ENCODE data around the gene NRXN3. TPM values are rescaled to one million over a fixed set of nuclear protein-coding genes. Genes with fewer than 3 reads are reported as not detected.

NRXN3 gene
- total RNA-seq, 1 experiment from 2014 or later, result not detected

DNA sequence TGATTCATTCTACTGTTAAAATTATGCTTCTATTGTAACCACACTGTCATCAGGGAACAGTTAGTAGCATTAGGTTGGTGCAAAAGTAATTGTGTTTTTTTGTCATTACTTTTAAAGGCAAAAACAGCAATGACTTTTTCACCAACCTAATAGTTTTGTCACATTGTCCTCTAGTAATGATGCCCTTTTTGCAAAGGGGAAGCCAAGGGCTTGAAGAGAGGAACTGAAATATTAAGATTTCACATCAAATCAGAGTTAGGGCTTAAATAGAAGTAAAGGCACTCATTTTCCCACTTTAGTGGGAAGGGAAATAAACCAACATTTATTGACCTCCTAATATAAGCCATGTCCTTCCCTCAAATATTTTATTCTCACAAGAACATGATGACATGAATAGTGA is 273.7 kb downstream of the NRXN3 start:
- CTCF ChIA-PET, result no interaction called here

DNA sequence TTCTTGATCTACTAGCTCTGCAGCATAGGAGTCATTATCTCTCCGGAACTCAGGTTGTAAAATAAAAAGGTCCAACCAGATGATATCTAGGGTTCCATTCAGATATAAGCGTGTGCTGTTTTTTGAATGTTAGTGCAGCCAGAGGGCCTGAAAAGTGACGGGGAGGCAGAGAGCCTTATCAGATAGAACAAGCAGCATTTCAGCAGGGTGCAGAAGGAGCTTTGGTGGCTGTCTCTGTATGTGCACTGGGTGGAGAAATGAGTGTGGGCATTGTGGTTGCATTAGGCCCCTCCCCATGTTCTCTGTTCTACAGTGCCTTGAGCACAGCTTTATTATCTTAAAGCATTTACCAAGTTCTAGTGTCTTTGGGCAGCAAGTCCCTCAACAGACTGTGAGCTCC is 275.1 kb downstream of the NRXN3 start:
- ChIA-PET CTCF (no interaction called here), RAD21 (ENCODE audit: low non-redundant PET in 1 of 2, low total read pairs in 2 of 2, uncharacterized antibody in 2 of 2, unreplicated experiment in 2 of 2) (no interaction called here), POLR2A (no interaction called here)
- H3K27ac ChIP-seq (ENCODE audit: low read depth, low read length), result no peak overlapping the region
- no peak for DNase-seq (ENCODE audit: low read depth, low spot score)
- no TSS peak for BruUV-seq (replicated peaks)
- H3K9me2 ChIP-seq (ENCODE audit: insufficient read depth), result no peaks in the 10 kb centered on the region
- H3K4me1 ChIP-seq (ENCODE audit: control insufficient read depth in 1 of 2, insufficient read depth in 2 of 2, low read length in 2 of 2), result no peaks in the 10 kb centered on the region
- H4K20me1 ChIP-seq (ENCODE audit: insufficient read depth), result no peaks in the 10 kb centered on the region
- H3K4me2 ChIP-seq (ENCODE audit: low read length), result no peak overlapping the region
- no peak for ATAC-seq
- no peaks in the 10 kb centered on the region for H3K36me3 ChIP-seq (ENCODE audit: control insufficient read depth in 1 of 2, insufficient read depth in 2 of 2, low read length in 2 of 2)
- H3K9ac ChIP-seq (ENCODE audit: low read length), result no peak overlapping the region
- H3K4me3 ChIP-seq (replicated peaks in 1 of 2; ENCODE audit: low read depth in 1 of 2, low read length in 2 of 2), result no peak overlapping the region
- intact Hi-C loops (cut with micrococcal nuclease), result loop anchor here (5.0 kb wide), 1 partner anchor 252 kb away; no protein-coding TSS in a partner anchor
- H3K27me3 ChIP-seq (ENCODE audit: insufficient read depth, low read length), result no peaks in the 10 kb centered on the region
- H3K9me3 ChIP-seq (ENCODE audit: control insufficient read depth in 1 of 2, insufficient read depth in 1 of 2, low read depth in 1 of 2, low read length in 2 of 2), result no peaks in the 10 kb centered on the region
- H3K79me2 ChIP-seq (ENCODE audit: insufficient read depth, low read length), result no peaks in the 10 kb centered on the region
- H2AFZ ChIP-seq (ENCODE audit: low read depth, low read length, poor library complexity, severe bottlenecking), result no peak overlapping the region
- no peak for TF ChIP-seq ZFX (IDR thresholded peaks at IDR 0.05)
- no peak for TF ChIP-seq EZH2 (IDR thresholded peaks at IDR 0.05)
- TF ChIP-seq, protein P1, sequence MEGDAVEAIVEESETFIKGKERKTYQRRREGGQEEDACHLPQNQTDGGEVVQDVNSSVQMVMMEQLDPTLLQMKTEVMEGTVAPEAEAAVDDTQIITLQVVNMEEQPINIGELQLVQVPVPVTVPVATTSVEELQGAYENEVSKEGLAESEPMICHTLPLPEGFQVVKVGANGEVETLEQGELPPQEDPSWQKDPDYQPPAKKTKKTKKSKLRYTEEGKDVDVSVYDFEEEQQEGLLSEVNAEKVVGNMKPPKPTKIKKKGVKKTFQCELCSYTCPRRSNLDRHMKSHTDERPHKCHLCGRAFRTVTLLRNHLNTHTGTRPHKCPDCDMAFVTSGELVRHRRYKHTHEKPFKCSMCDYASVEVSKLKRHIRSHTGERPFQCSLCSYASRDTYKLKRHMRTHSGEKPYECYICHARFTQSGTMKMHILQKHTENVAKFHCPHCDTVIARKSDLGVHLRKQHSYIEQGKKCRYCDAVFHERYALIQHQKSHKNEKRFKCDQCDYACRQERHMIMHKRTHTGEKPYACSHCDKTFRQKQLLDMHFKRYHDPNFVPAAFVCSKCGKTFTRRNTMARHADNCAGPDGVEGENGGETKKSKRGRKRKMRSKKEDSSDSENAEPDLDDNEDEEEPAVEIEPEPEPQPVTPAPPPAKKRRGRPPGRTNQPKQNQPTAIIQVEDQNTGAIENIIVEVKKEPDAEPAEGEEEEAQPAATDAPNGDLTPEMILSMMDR (IDR thresholded peaks at IDR 0.05 in 2 of 3, conservative IDR thresholded peaks at IDR 0.05 in 1 of 3; ENCODE audit: borderline replicate concordance in 1 of 3, insufficient read depth in 1 of 3, low read depth in 2 of 3, low read length in 2 of 3), result no peak
- TF ChIP-seq SP1 (IDR thresholded peaks at IDR 0.05; ENCODE audit: low read depth), result no peak
- TF ChIP-seq EZH2phosphoT487 (IDR thresholded peaks at IDR 0.05; ENCODE audit: borderline replicate concordance), result no peak
- TF ChIP-seq, protein P2, sequence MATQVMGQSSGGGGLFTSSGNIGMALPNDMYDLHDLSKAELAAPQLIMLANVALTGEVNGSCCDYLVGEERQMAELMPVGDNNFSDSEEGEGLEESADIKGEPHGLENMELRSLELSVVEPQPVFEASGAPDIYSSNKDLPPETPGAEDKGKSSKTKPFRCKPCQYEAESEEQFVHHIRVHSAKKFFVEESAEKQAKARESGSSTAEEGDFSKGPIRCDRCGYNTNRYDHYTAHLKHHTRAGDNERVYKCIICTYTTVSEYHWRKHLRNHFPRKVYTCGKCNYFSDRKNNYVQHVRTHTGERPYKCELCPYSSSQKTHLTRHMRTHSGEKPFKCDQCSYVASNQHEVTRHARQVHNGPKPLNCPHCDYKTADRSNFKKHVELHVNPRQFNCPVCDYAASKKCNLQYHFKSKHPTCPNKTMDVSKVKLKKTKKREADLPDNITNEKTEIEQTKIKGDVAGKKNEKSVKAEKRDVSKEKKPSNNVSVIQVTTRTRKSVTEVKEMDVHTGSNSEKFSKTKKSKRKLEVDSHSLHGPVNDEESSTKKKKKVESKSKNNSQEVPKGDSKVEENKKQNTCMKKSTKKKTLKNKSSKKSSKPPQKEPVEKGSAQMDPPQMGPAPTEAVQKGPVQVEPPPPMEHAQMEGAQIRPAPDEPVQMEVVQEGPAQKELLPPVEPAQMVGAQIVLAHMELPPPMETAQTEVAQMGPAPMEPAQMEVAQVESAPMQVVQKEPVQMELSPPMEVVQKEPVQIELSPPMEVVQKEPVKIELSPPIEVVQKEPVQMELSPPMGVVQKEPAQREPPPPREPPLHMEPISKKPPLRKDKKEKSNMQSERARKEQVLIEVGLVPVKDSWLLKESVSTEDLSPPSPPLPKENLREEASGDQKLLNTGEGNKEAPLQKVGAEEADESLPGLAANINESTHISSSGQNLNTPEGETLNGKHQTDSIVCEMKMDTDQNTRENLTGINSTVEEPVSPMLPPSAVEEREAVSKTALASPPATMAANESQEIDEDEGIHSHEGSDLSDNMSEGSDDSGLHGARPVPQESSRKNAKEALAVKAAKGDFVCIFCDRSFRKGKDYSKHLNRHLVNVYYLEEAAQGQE (IDR thresholded peaks at IDR 0.05; ENCODE audit: low read depth), result no peak
- no peak for TF ChIP-seq EGR1 (IDR thresholded peaks at IDR 0.05; ENCODE audit: low read depth)
- TF ChIP-seq CBX3 (IDR thresholded peaks at IDR 0.05; ENCODE audit: low read depth), result no peak
- no peak for TF ChIP-seq ELF1 (IDR thresholded peaks at IDR 0.05; ENCODE audit: borderline replicate concordance, low read depth)
- no peak for TF ChIP-seq JUND (IDR thresholded peaks at IDR 0.05)

More for the DNA sequence above, 273.7 kb downstream of the NRXN3 start:
- TF ChIP-seq SP1 (IDR thresholded peaks at IDR 0.05; ENCODE audit: low read depth), result no peak
- no peak for TF ChIP-seq TCF7L2 (IDR thresholded peaks at IDR 0.05; ENCODE audit: borderline replicate concordance, extremely low read depth, insufficient read depth, insufficient read length)
- TF ChIP-seq, protein P1 (IDR thresholded peaks at IDR 0.05 in 2 of 3, conservative IDR thresholded peaks at IDR 0.05 in 1 of 3; ENCODE audit: borderline replicate concordance in 1 of 3, insufficient read depth in 1 of 3, low read depth in 2 of 3, low read length in 2 of 3), result no peak
- TF ChIP-seq SIN3A (IDR thresholded peaks at IDR 0.05; ENCODE audit: low read depth), result no peak
- TF ChIP-seq CBX3 (IDR thresholded peaks at IDR 0.05; ENCODE audit: low read depth), result no peak
- no peak for TF ChIP-seq POLR2AphosphoS5 (IDR thresholded peaks at IDR 0.05; ENCODE audit: low read depth, low read length)
- Histone ChIP-seq H3K9me2 (ENCODE audit: insufficient read depth) (no peaks in the 10 kb centered on the region), H3K4me3 (replicated peaks in 1 of 2; ENCODE audit: low read depth in 1 of 2, low read length in 2 of 2) (no peak overlapping the region), H3K27me3 (ENCODE audit: insufficient read depth, low read length) (no peaks in the 10 kb centered on the region), H3K9ac (ENCODE audit: low read length) (no peak overlapping the region), H3K9me3 (ENCODE audit: control insufficient read depth in 1 of 2, insufficient read depth in 1 of 2, low read depth in 1 of 2, low read length in 2 of 2) (no peaks in the 10 kb centered on the region), H3K36me3 (ENCODE audit: control insufficient read depth in 1 of 2, insufficient read depth in 2 of 2, low read length in 2 of 2) (no peaks in the 10 kb centered on the region), H2AFZ (ENCODE audit: low read depth, low read length, poor library complexity, severe bottlenecking) (no peak overlapping the region), H3K4me2 (ENCODE audit: low read length) (no peak overlapping the region), H3K27ac (ENCODE audit: low read depth, low read length) (no peak overlapping the region), H3K4me1 (ENCODE audit: control insufficient read depth in 1 of 2, insufficient read depth in 2 of 2, low read length in 2 of 2) (no peaks in the 10 kb centered on the region), H3K79me2 (ENCODE audit: insufficient read depth, low read length) (no peaks in the 10 kb centered on the region), H4K20me1 (ENCODE audit: insufficient read depth) (no peaks in the 10 kb centered on the region)
- BruUV-seq (replicated peaks), result no TSS peak
- ChIA-PET POLR2A (no interaction called here), RAD21 (ENCODE audit: low non-redundant PET in 1 of 2, low total read pairs in 2 of 2, uncharacterized antibody in 2 of 2, unreplicated experiment in 2 of 2) (no interaction called here)
- intact Hi-C loops (cut with micrococcal nuclease), result no loop called here
- no peak for ATAC-seq
- no peak for DNase-seq (ENCODE audit: low read depth, low spot score)

All from HCT116 (cell line).